HT-29 (cell line): Measurements from ENCODE around the gene NQO2. TPM values are rescaled to one million over a fixed set of nuclear protein-coding genes. Genes with fewer than 3 reads are reported as not detected.
A peak's percentile ranks its signal among the peaks of the same experiment; 100 is the strongest.

Experiments
- DNase-seq: peaks from one replicate; pipeline ENCODE4 v3.0.0-alpha.2; 2015; ENCODE audit warnings: low spot score
- total RNA-seq: library from RNA; depleted of rRNA; stranded (reverse); fragments of >200 nt; shearing (Covaris generic); gene quantifications from 2 replicates; pipeline ENCODE4 v1.2.3, GENCODE V29; 2014; rRNA removed

NQO2 gene
- total RNA-seq: 24.4 and 28.5 TPM in 2 replicates

GRCh38 chr6:2999618-3000557 is at the start of gene NQO2:
Gene NQO2 (plus strand): TSS chr6:2999894. CDS start chr6:3006553, 6,659 bp downstream.
- peak; percentile 91 for DNase-seq

GRCh38 chr6:2950713-2951112 is 49.0 kb upstream of the NQO2 start:
- no peak for DNase-seq

GRCh38 chr6:2951728-2952127 is 48.0 kb upstream of the NQO2 start:
- DNase-seq: no peak

- DNase-seq: peak; percentile 93
These were observed 47.1 kb upstream of the NQO2 start for GRCh38 chr6:2952557-2953095.

- DNase-seq: no peak
These were observed 46.6 kb upstream of the NQO2 start for GRCh38 chr6:2953098-2953497.

GRCh38 chr6:2956930-2957685 is 42.6 kb upstream of the NQO2 start:
- DNase-seq: no peak

- DNase-seq: no peak
These were observed 41.9 kb upstream of the NQO2 start for GRCh38 chr6:2957696-2958330.

GRCh38 chr6:2958331-2958711 is 41.4 kb upstream of the NQO2 start:
- DNase-seq: no peak

- DNase-seq: no peak
These were observed 40.9 kb upstream of the NQO2 start for GRCh38 chr6:2958776-2959175.

GRCh38 chr6:2959909-2960719 is 39.6 kb upstream of the NQO2 start:
- DNase-seq: peak; percentile 60

- no peak for DNase-seq
These were observed 38.8 kb upstream of the NQO2 start for GRCh38 chr6:2960935-2961334.

- peak; percentile 74 for DNase-seq
These were observed 38.2 kb upstream of the NQO2 start for GRCh38 chr6:2961506-2961905.

GRCh38 chr6:2962004-2962403 is 37.7 kb upstream of the NQO2 start:
- DNase-seq: peak; percentile 84

- peak; percentile 24 for DNase-seq
These were observed 37.1 kb upstream of the NQO2 start for GRCh38 chr6:2962636-2963035.

GRCh38 chr6:2963756-2964155 is 35.9 kb upstream of the NQO2 start:
- no peak for DNase-seq

- DNase-seq: no peak
These were observed 34.7 kb upstream of the NQO2 start for GRCh38 chr6:2964793-2965505.

GRCh38 chr6:2966347-2966746 is 33.3 kb upstream of the NQO2 start:
- DNase-seq: peak; percentile 7

GRCh38 chr6:2967936-2968335 is 31.8 kb upstream of the NQO2 start:
- DNase-seq: no peak

- no peak for DNase-seq
These were observed 31.0 kb upstream of the NQO2 start for GRCh38 chr6:2968600-2969135.

- no peak for DNase-seq
These were observed 30.1 kb upstream of the NQO2 start for GRCh38 chr6:2969549-2969948.
